ENCODE measurements around the gene LRP1-AS. TPM values are rescaled to one million over a fixed set of nuclear protein-coding genes. Genes with fewer than 3 reads are reported as not detected.

Gene LRP1-AS
- total RNA-seq, 1 experiment from 2014 or later: not detected

GRCh38 chr12:57119294-57120085, 27.9 kb downstream of the LRP1-AS start:
- intact Hi-C loops (cut with micrococcal nuclease): loop anchor here (10.0 kb wide), 1 partner anchor 125 kb away; no protein-coding TSS in a partner anchor
- ChIA-PET POLR2A (interaction anchor here (1.6 kb wide), 1 partner anchor 8 kb away, joined by 4 read pairs; no protein-coding TSS in a partner anchor), RAD21 (ENCODE audit: low non-redundant PET in 1 of 2, low total read pairs in 2 of 2, uncharacterized antibody in 2 of 2, unreplicated experiment in 2 of 2) (no interaction called here), CTCF (interaction anchor here (0.7 kb wide), 1 partner anchor 427 kb away, joined by 4 read pairs; no protein-coding TSS in a partner anchor)
- TF ChIP-seq TCF7L2 (IDR thresholded peaks at IDR 0.05; ENCODE audit: borderline replicate concordance, extremely low read depth, insufficient read depth, insufficient read length) (no peak), RAD21 (IDR thresholded peaks at IDR 0.05; ENCODE audit: low read depth) (no peak)
- TF ChIP-seq, protein P1, sequence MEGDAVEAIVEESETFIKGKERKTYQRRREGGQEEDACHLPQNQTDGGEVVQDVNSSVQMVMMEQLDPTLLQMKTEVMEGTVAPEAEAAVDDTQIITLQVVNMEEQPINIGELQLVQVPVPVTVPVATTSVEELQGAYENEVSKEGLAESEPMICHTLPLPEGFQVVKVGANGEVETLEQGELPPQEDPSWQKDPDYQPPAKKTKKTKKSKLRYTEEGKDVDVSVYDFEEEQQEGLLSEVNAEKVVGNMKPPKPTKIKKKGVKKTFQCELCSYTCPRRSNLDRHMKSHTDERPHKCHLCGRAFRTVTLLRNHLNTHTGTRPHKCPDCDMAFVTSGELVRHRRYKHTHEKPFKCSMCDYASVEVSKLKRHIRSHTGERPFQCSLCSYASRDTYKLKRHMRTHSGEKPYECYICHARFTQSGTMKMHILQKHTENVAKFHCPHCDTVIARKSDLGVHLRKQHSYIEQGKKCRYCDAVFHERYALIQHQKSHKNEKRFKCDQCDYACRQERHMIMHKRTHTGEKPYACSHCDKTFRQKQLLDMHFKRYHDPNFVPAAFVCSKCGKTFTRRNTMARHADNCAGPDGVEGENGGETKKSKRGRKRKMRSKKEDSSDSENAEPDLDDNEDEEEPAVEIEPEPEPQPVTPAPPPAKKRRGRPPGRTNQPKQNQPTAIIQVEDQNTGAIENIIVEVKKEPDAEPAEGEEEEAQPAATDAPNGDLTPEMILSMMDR (IDR thresholded peaks at IDR 0.05 in 2 of 3, conservative IDR thresholded peaks at IDR 0.05 in 1 of 3; ENCODE audit: borderline replicate concordance in 1 of 3, insufficient read depth in 1 of 3, low read depth in 2 of 3, low read length in 2 of 3): no peak
- TF ChIP-seq, protein P2, sequence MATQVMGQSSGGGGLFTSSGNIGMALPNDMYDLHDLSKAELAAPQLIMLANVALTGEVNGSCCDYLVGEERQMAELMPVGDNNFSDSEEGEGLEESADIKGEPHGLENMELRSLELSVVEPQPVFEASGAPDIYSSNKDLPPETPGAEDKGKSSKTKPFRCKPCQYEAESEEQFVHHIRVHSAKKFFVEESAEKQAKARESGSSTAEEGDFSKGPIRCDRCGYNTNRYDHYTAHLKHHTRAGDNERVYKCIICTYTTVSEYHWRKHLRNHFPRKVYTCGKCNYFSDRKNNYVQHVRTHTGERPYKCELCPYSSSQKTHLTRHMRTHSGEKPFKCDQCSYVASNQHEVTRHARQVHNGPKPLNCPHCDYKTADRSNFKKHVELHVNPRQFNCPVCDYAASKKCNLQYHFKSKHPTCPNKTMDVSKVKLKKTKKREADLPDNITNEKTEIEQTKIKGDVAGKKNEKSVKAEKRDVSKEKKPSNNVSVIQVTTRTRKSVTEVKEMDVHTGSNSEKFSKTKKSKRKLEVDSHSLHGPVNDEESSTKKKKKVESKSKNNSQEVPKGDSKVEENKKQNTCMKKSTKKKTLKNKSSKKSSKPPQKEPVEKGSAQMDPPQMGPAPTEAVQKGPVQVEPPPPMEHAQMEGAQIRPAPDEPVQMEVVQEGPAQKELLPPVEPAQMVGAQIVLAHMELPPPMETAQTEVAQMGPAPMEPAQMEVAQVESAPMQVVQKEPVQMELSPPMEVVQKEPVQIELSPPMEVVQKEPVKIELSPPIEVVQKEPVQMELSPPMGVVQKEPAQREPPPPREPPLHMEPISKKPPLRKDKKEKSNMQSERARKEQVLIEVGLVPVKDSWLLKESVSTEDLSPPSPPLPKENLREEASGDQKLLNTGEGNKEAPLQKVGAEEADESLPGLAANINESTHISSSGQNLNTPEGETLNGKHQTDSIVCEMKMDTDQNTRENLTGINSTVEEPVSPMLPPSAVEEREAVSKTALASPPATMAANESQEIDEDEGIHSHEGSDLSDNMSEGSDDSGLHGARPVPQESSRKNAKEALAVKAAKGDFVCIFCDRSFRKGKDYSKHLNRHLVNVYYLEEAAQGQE (IDR thresholded peaks at IDR 0.05; ENCODE audit: low read depth): no peak
- H3K4me2 ChIP-seq (ENCODE audit: low read length): peak overlapping the region; percentile 30; the same call in 1 of the 2 replicates
- H3K9me2 ChIP-seq (ENCODE audit: insufficient read depth): no peaks in the 10 kb centered on the region
- H2AFZ ChIP-seq (ENCODE audit: low read depth, low read length, poor library complexity, severe bottlenecking): no peak overlapping the region
- BruUV-seq (replicated peaks): no TSS peak
- no peak overlapping the region for H3K4me3 ChIP-seq (replicated peaks in 1 of 2; ENCODE audit: low read depth in 1 of 2, low read length in 2 of 2)
- H3K9me3 ChIP-seq (ENCODE audit: control insufficient read depth in 1 of 2, insufficient read depth in 1 of 2, low read depth in 1 of 2, low read length in 2 of 2): peaks cover 6 to 7% of the 10 kb centered on the region in 2 experiments; a peak in 1 of 4 replicates
- peaks cover 0 to 11% of the 10 kb centered on the region in 2 experiments; a peak in 2 of 4 replicates for H3K4me1 ChIP-seq (ENCODE audit: control insufficient read depth in 1 of 2, insufficient read depth in 2 of 2, low read length in 2 of 2)
- H4K20me1 ChIP-seq (ENCODE audit: insufficient read depth): no peaks in the 10 kb centered on the region
- DNase-seq (ENCODE audit: low read depth, low spot score) (no peak), ATAC-seq (no peak)
- H3K27ac ChIP-seq (ENCODE audit: low read depth, low read length): no peak overlapping the region
- H3K9ac ChIP-seq (ENCODE audit: low read length): no peak overlapping the region
- no peaks in the 10 kb centered on the region for H3K79me2 ChIP-seq (ENCODE audit: insufficient read depth, low read length)
- H3K27me3 ChIP-seq (ENCODE audit: insufficient read depth, low read length): no peaks in the 10 kb centered on the region
- no peaks in the 10 kb centered on the region for H3K36me3 ChIP-seq (ENCODE audit: control insufficient read depth in 1 of 2, insufficient read depth in 2 of 2, low read length in 2 of 2)

Measured in HCT116 (cell line).